Measurements from ENCODE around the gene SNORC. TPM values are rescaled to one million over a fixed set of nuclear protein-coding genes. Genes with fewer than 3 reads are reported as not detected.

The SNORC gene
- total and polyA plus RNA-seq, 2 donors (not counting 1 experiment from before 2014, with no cell fraction given): 0.91 to 0.94 TPM

- Histone ChIP-seq H3K36me3 (replicated peaks in 1 of 2; ENCODE audit: control extremely low read depth in 1 of 2, control insufficient read depth in 1 of 2, extremely low read depth in 1 of 2, insufficient read depth in 2 of 2, low read length in 1 of 2) (no peaks in the 10 kb centered on the region), H3K4me2 (replicated peaks; ENCODE audit: low read depth, low read length, poor library complexity, severe bottlenecking) (no peak overlapping the region), H4K20me1 (ENCODE audit: control insufficient read depth, insufficient read depth, low read length, poor library complexity, severe bottlenecking) (no peaks in the 10 kb centered on the region), H3K79me2 (ENCODE audit: control insufficient read depth, insufficient read depth, low read length) (no peaks in the 10 kb centered on the region), H2AFZ (ENCODE audit: insufficient read depth, low read depth, low read length, poor library complexity, severe bottlenecking) (no peak overlapping the region), H3K4me3 (ENCODE audit: control extremely low read depth in 1 of 5, extremely low read depth in 1 of 5, insufficient read depth in 1 of 5, low read depth in 2 of 5, low read length in 4 of 5) (no peak overlapping the region), H3K27me3 (replicated peaks in 1 of 4; ENCODE audit: control extremely low read depth in 1 of 4, control insufficient read depth in 3 of 4, insufficient read depth in 4 of 4, low read length in 3 of 4) (peaks cover 0 to 10% (median 0%) of the 10 kb centered on the region in 4 experiments), H3K27ac (ENCODE audit: low read length in 2 of 2) (no peak overlapping the region), H3K9me3 (ENCODE audit: control extremely low read depth in 1 of 3, control insufficient read depth in 2 of 3, insufficient read depth in 1 of 3, low read length in 2 of 3) (no peaks in the 10 kb centered on the region), H3K9ac (ENCODE audit: low read length) (no peak overlapping the region), H3K4me1 (ENCODE audit: control insufficient read depth in 2 of 2, insufficient read depth in 2 of 2, low read length in 2 of 2) (no peaks in the 10 kb centered on the region)
- H3K4me3 Mint-ChIP-seq: no peak overlapping the region
- no peaks in the 10 kb centered on the region for H3K4me1 Mint-ChIP-seq
- intact Hi-C loops (cut with micrococcal nuclease): no loop called here
- ATAC-seq (ENCODE audit: low read depth): no peak
- CTCF ChIA-PET: no interaction called here
- no peak for DNase-seq
- 87% methylated on average over 19 of the region's 19 CpGs for WGBS (ENCODE audit: insufficient coverage)
- POLR2A ChIA-PET: no interaction called here
- H3K27ac Mint-ChIP-seq: no peak overlapping the region
- TF ChIP-seq EZH2 (IDR thresholded peaks at IDR 0.05; ENCODE audit: borderline replicate concordance, insufficient read depth, low read depth, low read length, poor library complexity, severe bottlenecking) (no peak), CTCF (IDR thresholded peaks at IDR 0.05) (no peak)
- H3K9me3 Mint-ChIP-seq (ENCODE audit: insufficient read depth): no peaks in the 10 kb centered on the region
- peaks cover 27% of the 10 kb centered on the region for H3K27me3 Mint-ChIP-seq
Observed at GRCh38 chr2:232894746-232895145, 24.7 kb downstream of the SNORC start.

GRCh38 chr2:232896111-232896510, 26.0 kb downstream of the SNORC start:
- no peak overlapping the region for H2AFZ ChIP-seq (ENCODE audit: insufficient read depth, low read depth, low read length, poor library complexity, severe bottlenecking)
- H3K79me2 ChIP-seq (ENCODE audit: control insufficient read depth, insufficient read depth, low read length): no peaks in the 10 kb centered on the region
- no peak overlapping the region for H3K4me3 Mint-ChIP-seq
- CTCF ChIA-PET: no interaction called here
- H3K4me2 ChIP-seq (replicated peaks; ENCODE audit: low read depth, low read length, poor library complexity, severe bottlenecking): no peak overlapping the region
- H3K27me3 Mint-ChIP-seq: peaks cover 17% of the 10 kb centered on the region
- DNase-seq (no peak), ATAC-seq (ENCODE audit: low read depth) (no peak)
- H3K27me3 ChIP-seq (replicated peaks in 1 of 4; ENCODE audit: control extremely low read depth in 1 of 4, control insufficient read depth in 3 of 4, insufficient read depth in 4 of 4, low read length in 3 of 4): peaks cover 0 to 2% (median 0%) of the 10 kb centered on the region in 4 experiments
- H3K4me1 Mint-ChIP-seq: no peaks in the 10 kb centered on the region
- H3K36me3 ChIP-seq (replicated peaks in 1 of 2; ENCODE audit: control extremely low read depth in 1 of 2, control insufficient read depth in 1 of 2, extremely low read depth in 1 of 2, insufficient read depth in 2 of 2, low read length in 1 of 2): no peaks in the 10 kb centered on the region
- no peak overlapping the region for H3K4me3 ChIP-seq (ENCODE audit: control extremely low read depth in 1 of 5, extremely low read depth in 1 of 5, insufficient read depth in 1 of 5, low read depth in 2 of 5, low read length in 4 of 5)
- no peak overlapping the region for H3K27ac ChIP-seq (ENCODE audit: low read length in 2 of 2)
- POLR2A ChIA-PET: no interaction called here
- no peaks in the 10 kb centered on the region for H4K20me1 ChIP-seq (ENCODE audit: control insufficient read depth, insufficient read depth, low read length, poor library complexity, severe bottlenecking)
- H3K4me1 ChIP-seq (ENCODE audit: control insufficient read depth in 2 of 2, insufficient read depth in 2 of 2, low read length in 2 of 2): no peaks in the 10 kb centered on the region
- no peak overlapping the region for H3K9ac ChIP-seq (ENCODE audit: low read length)
- H3K27ac Mint-ChIP-seq: no peak overlapping the region
- H3K9me3 Mint-ChIP-seq (ENCODE audit: insufficient read depth): no peaks in the 10 kb centered on the region
- intact Hi-C loops (cut with micrococcal nuclease): no loop called here
- no peak for TF ChIP-seq EZH2 (IDR thresholded peaks at IDR 0.05; ENCODE audit: borderline replicate concordance, insufficient read depth, low read depth, low read length, poor library complexity, severe bottlenecking)
- no peak for TF ChIP-seq CTCF (IDR thresholded peaks at IDR 0.05)
- peaks cover 0 to 5% (median 0%) of the 10 kb centered on the region in 3 donors for H3K9me3 ChIP-seq (ENCODE audit: control extremely low read depth in 1 of 3, control insufficient read depth in 2 of 3, insufficient read depth in 1 of 3, low read length in 2 of 3)
